ENCODE data around the gene AFAP1.

AFAP1 gene

GRCh38 chr4:7721984-7722551 is 217.6 kb downstream of the AFAP1 start:
- Histone ChIP-seq H3K4me1 (peaks cover 0 to 6% (median 2%) of the 10 kb centered on the region in 4 donors), H3K9me3 (no peaks in the 10 kb centered on the region), H3K27ac (no peak overlapping the region), H3K4me3 (no peak overlapping the region), H3K36me3 (no peaks in the 10 kb centered on the region), H3K27me3 (peaks cover 0 to 9% of the 10 kb centered on the region in 2 donors)
- DNase-seq: no peak
- intact Hi-C loops (cut with DNase I; ENCODE audit: low total_unique reads): loop anchor here (10.0 kb wide), 1 partner anchor 387 kb away; no protein-coding TSS in a partner anchor
- TF ChIP-seq CTCF (IDR thresholded peaks at IDR 0.05): no peak

GRCh38 chr4:7719354-7720174 is 220.1 kb downstream of the AFAP1 start:
- H3K9me3 ChIP-seq: peaks cover 0 to 1% (median 0%) of the 10 kb centered on the region in 3 donors
- H3K4me1 ChIP-seq: peaks cover 0 to 6% (median 2%) of the 10 kb centered on the region in 4 donors
- peak in 1 of 2 donors; percentile 35 for DNase-seq
- peak; percentile 72 to 78 for TF ChIP-seq CTCF (IDR thresholded peaks at IDR 0.05)
- intact Hi-C loops (cut with DNase I; ENCODE audit: low total_unique reads): loop anchor here (5.0 to 10.0 kb wide), 2 partner anchors 385 to 527 kb away; partner anchors contain the start of gene SORCS2
- H3K4me3 ChIP-seq: no peak overlapping the region
- H3K27ac ChIP-seq: no peak overlapping the region
- peaks cover 0 to 9% of the 10 kb centered on the region in 2 donors for H3K27me3 ChIP-seq
- no peaks in the 10 kb centered on the region for H3K36me3 ChIP-seq

DNA sequence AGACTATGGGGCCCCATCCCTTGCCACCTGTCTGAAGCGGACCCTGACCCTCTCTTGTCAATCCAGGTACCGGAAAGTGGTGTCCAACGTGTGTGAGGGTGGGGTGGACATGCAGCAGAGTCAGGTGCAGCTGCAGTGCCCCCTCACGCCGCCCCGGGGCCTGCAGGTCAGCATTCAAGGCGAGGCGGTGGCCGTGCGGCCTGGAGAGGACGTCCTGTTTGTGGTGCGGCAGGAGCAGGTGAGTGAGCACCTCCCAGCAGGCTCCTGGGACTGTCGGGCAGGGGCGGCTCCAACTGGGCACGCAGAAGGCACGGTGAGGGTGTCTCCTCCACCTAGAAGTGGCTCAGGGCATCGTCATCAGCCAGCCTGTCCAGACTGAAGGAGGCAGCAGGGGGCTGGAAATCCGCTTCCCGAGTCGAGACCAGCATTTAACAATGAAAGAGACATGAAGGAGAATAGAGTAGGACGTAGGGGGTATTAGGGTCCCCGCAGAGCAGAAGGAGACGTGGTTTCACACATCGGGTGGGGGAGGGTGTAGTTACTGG is 221.6 kb downstream of the AFAP1 start:
- Histone ChIP-seq H3K27me3 (peaks cover 0 to 9% of the 10 kb centered on the region in 2 donors), H3K27ac (no peak overlapping the region), H3K9me3 (peaks cover 0 to 10% (median 0%) of the 10 kb centered on the region in 3 donors), H3K4me3 (no peak overlapping the region), H3K36me3 (no peaks in the 10 kb centered on the region), H3K4me1 (peaks cover 0 to 6% (median 2%) of the 10 kb centered on the region in 4 donors)
- DNase-seq: no peak
- no peak for TF ChIP-seq CTCF (IDR thresholded peaks at IDR 0.05)
- intact Hi-C loops (cut with DNase I; ENCODE audit: low total_unique reads): loop anchor here (5.0 kb wide), 1 partner anchor 526 kb away; the partner anchor contains the start of gene SORCS2

DNA sequence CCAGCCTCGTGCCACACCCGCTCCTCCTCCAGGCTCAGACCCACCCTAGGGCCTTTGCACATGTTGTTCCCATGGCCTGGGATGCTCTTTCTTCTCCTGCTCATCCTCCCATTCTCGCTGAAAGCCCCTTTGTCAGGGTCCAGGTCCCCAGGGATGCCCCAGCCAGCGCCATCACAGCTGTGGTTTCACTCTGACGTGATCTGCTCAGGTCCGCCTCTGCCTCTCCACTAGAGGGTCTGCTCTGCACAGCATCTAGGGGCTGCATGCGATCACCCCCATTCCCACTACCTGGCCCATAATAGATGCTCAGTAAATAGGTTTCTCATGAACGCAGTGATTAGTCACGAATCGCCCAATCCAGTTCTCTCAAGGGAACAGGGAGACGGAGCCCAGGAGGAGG is 222.5 kb downstream of the AFAP1 start:
- Histone ChIP-seq H3K36me3 (no peaks in the 10 kb centered on the region), H3K27ac (no peak overlapping the region), H3K4me1 (peaks cover 0 to 6% (median 2%) of the 10 kb centered on the region in 4 donors), H3K9me3 (peaks cover 0 to 10% (median 0%) of the 10 kb centered on the region in 3 donors), H3K27me3 (peaks cover 0 to 9% of the 10 kb centered on the region in 2 donors), H3K4me3 (no peak overlapping the region)
- DNase-seq: no peak
- no peak for TF ChIP-seq CTCF (IDR thresholded peaks at IDR 0.05)
- intact Hi-C loops (cut with DNase I; ENCODE audit: low total_unique reads): loop anchor here (5.0 kb wide), 1 partner anchor 525 kb away; the partner anchor contains the start of gene SORCS2

DNA sequence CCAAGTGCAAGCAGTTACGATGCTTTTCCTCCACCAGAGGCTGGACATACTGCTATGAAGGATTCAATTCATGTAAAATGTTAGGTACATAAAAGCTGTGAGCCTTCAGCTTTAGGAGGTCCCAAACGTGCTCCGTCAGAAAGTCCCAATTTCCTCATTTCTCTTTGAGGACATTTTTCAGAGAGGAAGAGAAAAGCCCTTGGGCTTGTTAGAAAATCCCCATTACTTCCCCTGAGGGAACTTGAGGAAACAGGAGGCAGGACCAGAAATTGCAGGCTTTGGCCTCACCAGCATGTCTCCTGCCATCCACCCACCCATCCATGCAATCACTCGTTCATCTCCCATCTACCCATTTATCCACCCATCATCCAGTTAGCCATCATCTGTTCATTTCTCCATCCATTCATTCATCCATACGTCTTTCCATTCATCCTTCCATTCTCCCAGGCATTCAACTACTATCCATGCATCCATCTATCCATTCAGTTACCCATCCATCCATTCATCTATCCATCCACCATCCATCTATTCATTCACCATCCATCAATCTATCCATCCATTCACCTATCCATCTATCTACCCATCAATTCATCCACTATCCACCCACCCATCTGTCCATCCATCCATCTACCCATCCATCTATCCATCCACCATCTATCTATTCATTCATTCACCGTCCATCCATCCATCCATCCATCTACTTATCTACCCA is 223.5 kb downstream of the AFAP1 start:
- peaks cover 0 to 10% (median 0%) of the 10 kb centered on the region in 3 donors for H3K9me3 ChIP-seq
- intact Hi-C loops (cut with DNase I; ENCODE audit: low total_unique reads): loop anchor here (5.0 kb wide), 1 partner anchor 524 kb away; the partner anchor contains the start of gene SORCS2

More for the DNA sequence above, 223.5 kb downstream of the AFAP1 start:
- Histone ChIP-seq H3K4me1 (peaks cover 0 to 6% (median 2%) of the 10 kb centered on the region in 4 donors), H3K36me3 (no peaks in the 10 kb centered on the region), H3K27me3 (peaks cover 0 to 9% of the 10 kb centered on the region in 2 donors), H3K4me3 (no peak overlapping the region), H3K27ac (no peak overlapping the region)
- no peak for TF ChIP-seq CTCF (IDR thresholded peaks at IDR 0.05)
- no peak for DNase-seq
